Vagina (tissue), 2 donors: ENCODE measurements around the gene PRKAR1B. TPM values are rescaled to one million over a fixed set of nuclear protein-coding genes. Genes with fewer than 3 reads are reported as not detected.

ENCODE experiments used
- DNase-seq, 2 donors: peaks; one replicate each; pipeline ENCODE4 v3.0.0-alpha.2; 2017; ENCODE audit errors: extremely low spot score in 2 of 2
- H3K27ac ChIP-seq: fragments of 200-600 bp; sonication (generic); one replicate; pipeline ENCODE4 v1.5.1; 2019
- H3K27me3 ChIP-seq: fragments of 200-600 bp; sonication (generic); one replicate; pipeline ENCODE4 v1.5.1; 2019
- H3K36me3 ChIP-seq, 2 donors: fragments of 200-600 bp; sonication (generic); one replicate each; pipeline ENCODE4 v1.5.1; 2017 to 2019
- H3K4me1 ChIP-seq: fragments of 200-600 bp; sonication (generic); one replicate; pipeline ENCODE4 v1.5.1; 2019
- H3K4me3 ChIP-seq, 2 donors: fragments of 200-600 bp; sonication (generic); 1 replicate in 1 of 2; 2 replicates in 1 of 2; pipeline ENCODE4 v1.5.1; 2016 to 2019
- H3K9me3 ChIP-seq: fragments of 200-600 bp; sonication (generic); one replicate; pipeline ENCODE4 v1.5.1; 2019
- POLR2A ChIP-seq, 2 donors: fragments of 450-650 bp; IDR thresholded peaks; one replicate each; pipeline ENCODE4 v1.6.1; 2017; ENCODE audit warnings: antibody characterized with exemption in 2 of 2, mild to moderate bottlenecking in 2 of 2, moderate library complexity in 2 of 2
- POLR2AphosphoS5 ChIP-seq, 2 donors: sonication (generic); formaldehyde crosslinking; IDR thresholded peaks; one replicate each; pipeline ENCODE4 v1.9.0; 2017; ENCODE audit warnings: antibody characterized with exemption in 2 of 2, mild to moderate bottlenecking in 2 of 2, low read depth in 1 of 2; ENCODE audit not compliant: insufficient read depth in 1 of 2
- intact Hi-C: fragments of 100-400 bp; cut with DNase I; formaldehyde crosslinking; loops from one replicate; pipeline ENCODE4 v1.15.1; 2023
- total RNA-seq: library from RNA; depleted of rRNA; stranded (reverse); fragments of >200 nt; gene quantifications from one replicate; pipeline ENCODE4 v1.2.3, GENCODE V29; 2016
- TF ChIP-seq, protein P1 (sequence below), 3 experiments: fragments of 450-650 bp in 2 of 3; fragments of 200-600 bp in 1 of 3; sonication (generic) in 1 of 3; IDR thresholded peaks; one replicate each; pipeline ENCODE4 v1.5.1; 2017 to 2019; ENCODE audit warnings: antibody characterized with exemption in 3 of 3, mild to moderate bottlenecking in 2 of 3, moderate library complexity in 2 of 3

Gene PRKAR1B
- total RNA-seq, 1 donor from 2014 or later: 31.4 TPM

DNA sequence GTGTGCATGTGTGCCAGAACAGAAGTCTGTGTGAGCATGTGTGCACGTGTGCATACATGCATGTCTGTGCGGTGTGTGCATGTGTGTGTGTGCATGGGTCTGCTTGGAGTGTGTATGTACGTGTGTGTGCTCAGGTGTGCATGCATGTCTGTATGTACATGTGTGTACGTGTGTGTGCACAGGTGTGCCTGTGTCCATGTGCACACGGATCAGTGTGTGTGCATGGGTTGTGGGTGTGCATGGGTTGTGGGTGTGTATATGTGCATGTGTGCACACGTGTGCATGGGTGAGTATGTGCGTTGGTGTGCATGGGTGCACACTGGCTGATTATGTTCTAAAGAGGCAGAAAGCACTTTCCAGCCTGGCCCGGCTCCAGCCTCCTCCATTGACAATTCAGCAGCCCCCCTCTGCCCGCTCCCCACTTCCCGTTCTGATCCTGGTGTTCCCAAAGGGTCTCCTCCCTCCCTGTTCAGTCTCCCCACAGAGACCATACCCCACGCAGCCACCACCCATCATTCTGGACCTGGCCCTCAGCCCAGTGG lies 163.4 kb downstream of the PRKAR1B start:
- no peak for TF ChIP-seq POLR2AphosphoS5 (IDR thresholded peaks at IDR 0.05; ENCODE audit: insufficient read depth in 1 of 2, low read depth in 1 of 2)
- no peak for TF ChIP-seq POLR2A (IDR thresholded peaks at IDR 0.05)
- TF ChIP-seq, protein P1, sequence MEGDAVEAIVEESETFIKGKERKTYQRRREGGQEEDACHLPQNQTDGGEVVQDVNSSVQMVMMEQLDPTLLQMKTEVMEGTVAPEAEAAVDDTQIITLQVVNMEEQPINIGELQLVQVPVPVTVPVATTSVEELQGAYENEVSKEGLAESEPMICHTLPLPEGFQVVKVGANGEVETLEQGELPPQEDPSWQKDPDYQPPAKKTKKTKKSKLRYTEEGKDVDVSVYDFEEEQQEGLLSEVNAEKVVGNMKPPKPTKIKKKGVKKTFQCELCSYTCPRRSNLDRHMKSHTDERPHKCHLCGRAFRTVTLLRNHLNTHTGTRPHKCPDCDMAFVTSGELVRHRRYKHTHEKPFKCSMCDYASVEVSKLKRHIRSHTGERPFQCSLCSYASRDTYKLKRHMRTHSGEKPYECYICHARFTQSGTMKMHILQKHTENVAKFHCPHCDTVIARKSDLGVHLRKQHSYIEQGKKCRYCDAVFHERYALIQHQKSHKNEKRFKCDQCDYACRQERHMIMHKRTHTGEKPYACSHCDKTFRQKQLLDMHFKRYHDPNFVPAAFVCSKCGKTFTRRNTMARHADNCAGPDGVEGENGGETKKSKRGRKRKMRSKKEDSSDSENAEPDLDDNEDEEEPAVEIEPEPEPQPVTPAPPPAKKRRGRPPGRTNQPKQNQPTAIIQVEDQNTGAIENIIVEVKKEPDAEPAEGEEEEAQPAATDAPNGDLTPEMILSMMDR (IDR thresholded peaks at IDR 0.05): no peak
- DNase-seq: no peak
- intact Hi-C loops: no loop called here

DNA sequence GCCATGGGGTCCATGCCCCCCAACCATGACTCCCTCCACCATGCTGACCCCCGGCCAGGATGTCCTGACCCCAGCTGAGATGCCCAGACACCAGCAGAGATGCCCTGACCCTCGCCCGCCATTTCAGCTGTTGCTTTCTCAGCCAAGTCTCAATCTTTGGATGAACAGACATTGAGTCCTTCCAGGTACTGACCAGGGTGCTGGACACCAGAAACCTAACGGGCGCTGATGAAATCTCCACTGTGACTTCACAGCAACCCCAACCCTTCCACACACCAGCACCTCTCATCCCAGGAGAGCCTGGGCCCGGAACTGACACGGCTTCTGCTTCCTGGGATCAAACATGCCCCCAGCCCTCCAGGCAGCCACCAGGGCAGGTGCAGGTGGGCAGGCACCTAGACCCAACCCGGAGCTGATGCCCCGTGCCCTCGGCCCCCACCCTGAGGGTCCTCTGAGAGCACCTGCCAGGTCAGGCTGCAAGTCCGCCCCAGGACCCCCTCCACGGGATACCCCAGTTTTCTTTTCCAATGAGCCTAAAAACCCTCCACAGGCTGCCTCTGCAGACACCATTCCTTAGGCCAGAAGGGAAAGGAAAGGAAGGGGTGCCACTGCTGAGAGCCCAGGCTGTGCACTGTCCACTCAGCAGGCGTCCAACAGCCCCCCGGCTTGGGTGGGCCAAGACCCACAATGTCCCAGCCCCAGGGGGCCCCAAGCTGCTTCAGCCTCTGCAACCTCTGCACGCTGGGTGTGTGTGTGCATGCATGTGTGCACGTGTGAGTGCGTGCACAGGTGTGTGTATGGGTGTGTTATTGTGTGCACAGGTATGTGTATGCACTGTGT lies 164.1 kb downstream of the PRKAR1B start:
- TF ChIP-seq, protein P1 (IDR thresholded peaks at IDR 0.05): no peak
- TF ChIP-seq POLR2AphosphoS5 (IDR thresholded peaks at IDR 0.05; ENCODE audit: insufficient read depth in 1 of 2, low read depth in 1 of 2) (no peak), POLR2A (IDR thresholded peaks at IDR 0.05) (no peak)
- no peaks in the 10 kb centered on the region for H3K27me3 ChIP-seq
- no peaks in the 10 kb centered on the region for H3K9me3 ChIP-seq
- H3K27ac ChIP-seq: no peak overlapping the region
- H3K4me3 ChIP-seq: no peak overlapping the region
- no peaks in the 10 kb centered on the region for H3K4me1 ChIP-seq
- DNase-seq: no peak
- intact Hi-C loops: no loop called here
- H3K36me3 ChIP-seq: no peaks in the 10 kb centered on the region

More for the DNA sequence above, 163.4 kb downstream of the PRKAR1B start:
- H3K4me3 ChIP-seq: no peak overlapping the region
- no peaks in the 10 kb centered on the region for H3K27me3 ChIP-seq
- no peaks in the 10 kb centered on the region for H3K36me3 ChIP-seq
- no peaks in the 10 kb centered on the region for H3K9me3 ChIP-seq
- no peaks in the 10 kb centered on the region for H3K4me1 ChIP-seq
- no peak overlapping the region for H3K27ac ChIP-seq

DNA sequence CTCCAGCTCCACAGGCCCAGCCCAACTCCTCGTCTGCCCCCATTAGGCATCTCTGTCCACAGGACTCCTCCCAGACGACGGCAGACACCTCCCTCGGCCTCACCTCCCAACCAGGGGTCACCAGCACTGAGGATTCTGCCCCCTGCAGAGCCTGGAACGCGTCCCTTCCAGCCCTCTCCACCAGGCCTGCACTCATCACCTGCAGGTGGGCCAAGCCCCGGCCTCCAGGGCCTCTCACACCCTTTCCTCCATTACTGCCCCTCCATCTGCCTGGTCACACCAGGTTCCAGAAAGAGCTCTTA lies 164.8 kb downstream of the PRKAR1B start:
- intact Hi-C loops: no loop called here

DNA sequence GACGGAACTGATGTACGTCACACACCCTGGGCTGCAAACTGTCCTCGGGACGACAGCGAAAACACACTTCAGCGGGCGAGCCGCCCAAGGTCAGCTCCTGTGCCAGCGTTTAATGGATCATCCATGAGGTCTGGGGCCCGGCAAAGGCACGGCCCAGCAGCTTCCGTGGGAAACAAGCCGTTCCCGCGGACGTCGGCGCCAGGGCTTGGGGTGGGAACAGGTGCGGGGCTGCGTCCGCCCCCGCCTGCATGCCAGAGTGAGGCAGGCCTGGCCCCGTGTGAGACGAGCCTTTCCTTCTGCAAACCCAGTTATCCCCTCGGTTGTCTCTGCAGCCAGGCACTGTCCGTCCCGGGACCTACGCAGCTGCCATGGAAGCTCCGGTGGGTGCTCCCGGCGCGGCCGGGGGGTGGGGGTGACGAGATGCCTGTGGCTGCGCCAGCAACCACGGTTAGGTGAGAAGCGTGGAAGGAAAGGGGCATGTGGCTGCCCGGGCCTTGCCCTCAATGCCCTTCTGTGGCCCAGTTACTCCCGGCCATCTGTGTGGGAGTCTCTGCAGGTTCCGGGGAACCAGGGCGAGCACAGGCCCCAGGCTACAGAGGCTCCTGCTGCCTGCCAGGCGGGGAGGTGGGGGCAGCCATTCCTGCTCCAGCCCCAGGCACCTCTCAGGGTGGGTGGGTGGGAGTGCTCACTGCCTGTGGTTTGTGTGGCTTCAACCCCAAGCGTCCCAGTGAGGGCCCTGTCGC lies 165.3 kb downstream of the PRKAR1B start:
- H3K4me1 ChIP-seq: no peaks in the 10 kb centered on the region
- no peaks in the 10 kb centered on the region for H3K27me3 ChIP-seq
- H3K27ac ChIP-seq: no peak overlapping the region
- intact Hi-C loops: no loop called here
- no peaks in the 10 kb centered on the region for H3K9me3 ChIP-seq
- no peak for DNase-seq
- H3K4me3 ChIP-seq: no peak overlapping the region
- TF ChIP-seq POLR2A (IDR thresholded peaks at IDR 0.05) (no peak), POLR2AphosphoS5 (IDR thresholded peaks at IDR 0.05; ENCODE audit: insufficient read depth in 1 of 2, low read depth in 1 of 2) (no peak)
- TF ChIP-seq, protein P1 (IDR thresholded peaks at IDR 0.05): no peak
- no peaks in the 10 kb centered on the region for H3K36me3 ChIP-seq

More for the DNA sequence above, 164.8 kb downstream of the PRKAR1B start:
- Histone ChIP-seq H3K4me1 (no peaks in the 10 kb centered on the region), H3K36me3 (no peaks in the 10 kb centered on the region), H3K27me3 (no peaks in the 10 kb centered on the region), H3K9me3 (no peaks in the 10 kb centered on the region), H3K4me3 (no peak overlapping the region), H3K27ac (no peak overlapping the region)
- TF ChIP-seq POLR2AphosphoS5 (IDR thresholded peaks at IDR 0.05; ENCODE audit: insufficient read depth in 1 of 2, low read depth in 1 of 2) (no peak), POLR2A (IDR thresholded peaks at IDR 0.05) (no peak)
- TF ChIP-seq, protein P1 (IDR thresholded peaks at IDR 0.05): no peak
- no peak for DNase-seq
